GM23248 (cell line): ENCODE results near the gene TMEM217. TPM values are rescaled to one million over a fixed set of nuclear protein-coding genes. Genes with fewer than 3 reads are reported as not detected.
A peak's percentile ranks its signal among the peaks of the same experiment; 100 is the strongest.
"Not testable (repeated sequence)": the region's sequence is repeated elsewhere in the genome, so short reads cannot be mapped to it uniquely, and the experiment has no call there.

Experiments used
- DNase-seq: peaks from one replicate; pipeline ENCODE4 v3.0.0-alpha.2; 2015
- H2AFZ ChIP-seq: fragments of 200-600 bp; sonication (generic); 2 replicates; pipeline ENCODE4 v1.6.1; 2016; ENCODE audit warnings: antibody characterized with exemption
- H3F3A ChIP-seq: fragments of 200-600 bp; sonication (generic); 2 replicates; pipeline ENCODE4 v1.6.1; 2016; ENCODE audit warnings: mild to moderate bottlenecking, antibody characterized with exemption, mixed run types; ENCODE audit not compliant: insufficient read depth
- H3K27ac ChIP-seq: fragments of 200-600 bp; sonication (generic); 2 replicates; pipeline ENCODE4 v1.5.1; 2016; ENCODE audit warnings: mild to moderate bottlenecking
- H3K27me3 ChIP-seq: fragments of 200-600 bp; sonication (generic); replicated peaks from 2 replicates; pipeline ENCODE4 v1.6.1; 2016; ENCODE audit warnings: mild to moderate bottlenecking; ENCODE audit not compliant: insufficient read depth
- H3K36me3 ChIP-seq: fragments of 200-600 bp; sonication (generic); 2 replicates; pipeline ENCODE4 v1.6.1; 2016; ENCODE audit warnings: low read depth, mild to moderate bottlenecking
- H3K4me1 ChIP-seq: fragments of 200-600 bp; sonication (generic); 2 replicates; pipeline ENCODE4 v1.6.1; 2016; ENCODE audit warnings: mild to moderate bottlenecking; ENCODE audit not compliant: insufficient read depth
- H3K4me2 ChIP-seq: fragments of 200-600 bp; sonication (generic); one replicate; pipeline ENCODE4 v1.6.1; 2016; ENCODE audit warnings: mild to moderate bottlenecking; ENCODE audit not compliant: unreplicated experiment
- H3K4me3 ChIP-seq: fragments of 200-600 bp; sonication (generic); 2 replicates; pipeline ENCODE4 v1.5.1; 2016; ENCODE audit warnings: mild to moderate bottlenecking
- H3K79me2 ChIP-seq: fragments of 200-600 bp; sonication (generic); 2 replicates; pipeline ENCODE4 v1.6.1; 2016; ENCODE audit warnings: mild to moderate bottlenecking; ENCODE audit not compliant: insufficient read depth
- H3K9ac ChIP-seq: fragments of 200-600 bp; sonication (generic); 2 replicates; pipeline ENCODE4 v1.6.1; 2016; ENCODE audit warnings: mild to moderate bottlenecking
- H3K9me2 ChIP-seq: fragments of 200-600 bp; sonication (generic); 2 replicates; pipeline ENCODE4 v1.6.1; 2016; ENCODE audit warnings: mixed run types, mild to moderate bottlenecking, moderate library complexity; ENCODE audit not compliant: insufficient read depth
- H3K9me3 ChIP-seq: fragments of 200-600 bp; sonication (generic); one replicate; pipeline ENCODE4 v1.6.1; 2017; ENCODE audit warnings: low read depth
- H4K20me1 ChIP-seq: fragments of 200-600 bp; sonication (generic); 2 replicates; pipeline ENCODE4 v1.6.0; 2016; ENCODE audit not compliant: insufficient read depth
- EZH2 ChIP-seq: fragments of 200-600 bp; sonication (generic); IDR thresholded peaks from 2 replicates; pipeline ENCODE4 v1.6.1; 2018; ENCODE audit warnings: antibody characterized with exemption, mild to moderate bottlenecking; ENCODE audit not compliant: insufficient read depth, poor library complexity, severe bottlenecking
- EZH2phosphoT487 ChIP-seq: fragments of 200-600 bp; sonication (generic); IDR thresholded peaks from 2 replicates; pipeline ENCODE4 v1.6.1; 2018; ENCODE audit warnings: antibody characterized with exemption, moderate library complexity, mild to moderate bottlenecking, low read depth; ENCODE audit not compliant: insufficient read depth
- WGBS, 2 experiments: methylation state at CpG; one replicate each; pipeline ENCODE4 v1.1.6; 2015 to 2017; ENCODE audit warnings: low lambda C conversion rate in 2 of 2, low coverage in 1 of 2; ENCODE audit errors: missing lambda C conversion rate in 2 of 2; 5-methylcytosine and 5-hydroxymethylcytosine counted together
- in situ Hi-C: fragments of 300-500 bp; cut with MboI; formaldehyde crosslinking; loops from 2 replicates; pipeline ENCODE4 v1.15.0; 2020
- polyA plus RNA-seq: library from polyadenylated mRNA; unstranded; fragments of >200 nt; fragmentation: Nextera tagmentation; extraction: Ambion mirVana; gene quantifications from 2 replicates; pipeline ENCODE4 v1.2.1, GENCODE V29; 2016
- total RNA-seq: library from RNA; depleted of rRNA; stranded (reverse); fragments of >200 nt; shearing (Covaris generic); gene quantifications from 2 replicates; pipeline ENCODE4 v1.2.3, GENCODE V29; 2014

TMEM217 gene
- total and polyA plus RNA-seq, 2 experiments from 2014 or later = 1.2 to 6.5 TPM

DNA sequence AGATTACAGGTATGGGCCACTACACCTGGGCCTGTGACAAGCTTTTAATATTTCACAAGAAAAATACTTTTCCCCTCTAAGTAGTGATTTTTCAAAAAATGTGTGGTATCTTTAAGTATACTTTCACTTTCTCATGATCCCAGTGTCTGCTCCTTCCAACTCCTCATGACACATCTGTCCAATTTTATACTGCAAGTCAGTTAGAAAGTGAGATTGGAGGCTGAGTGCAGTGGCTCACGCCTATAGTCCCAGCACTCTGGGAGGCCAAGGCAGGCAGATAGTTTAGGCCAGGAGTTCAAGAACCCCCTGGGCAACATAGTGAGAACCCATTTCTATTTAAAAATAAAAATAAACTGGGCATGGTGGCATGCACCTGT lies 67.8 kb downstream of the TMEM217 start:
- no peak overlapping the region for H3K27ac ChIP-seq
- no peaks in the 10 kb centered on the region for H4K20me1 ChIP-seq
- no peaks in the 10 kb centered on the region for H3K4me1 ChIP-seq
- TF ChIP-seq EZH2phosphoT487 (no peak), EZH2 (no peak)
- no peaks in the 10 kb centered on the region for H3F3A ChIP-seq
- H3K9me3 ChIP-seq = no peaks in the 10 kb centered on the region
- no peak overlapping the region for H3K9ac ChIP-seq
- in situ Hi-C loops = no loop called here
- H3K27me3 ChIP-seq = no peaks in the 10 kb centered on the region
- no peaks in the 10 kb centered on the region for H3K79me2 ChIP-seq
- DNase-seq = peak; percentile 47
- H3K9me2 ChIP-seq = no peaks in the 10 kb centered on the region
- no peaks in the 10 kb centered on the region for H3K36me3 ChIP-seq
- peak overlapping the region; percentile 29 for H2AFZ ChIP-seq
- no peak overlapping the region for H3K4me2 ChIP-seq
- H3K4me3 ChIP-seq = no peak overlapping the region
- 52 to 54% methylated on average over 1 of the region's 1 CpG for WGBS, 2 experiments

DNA sequence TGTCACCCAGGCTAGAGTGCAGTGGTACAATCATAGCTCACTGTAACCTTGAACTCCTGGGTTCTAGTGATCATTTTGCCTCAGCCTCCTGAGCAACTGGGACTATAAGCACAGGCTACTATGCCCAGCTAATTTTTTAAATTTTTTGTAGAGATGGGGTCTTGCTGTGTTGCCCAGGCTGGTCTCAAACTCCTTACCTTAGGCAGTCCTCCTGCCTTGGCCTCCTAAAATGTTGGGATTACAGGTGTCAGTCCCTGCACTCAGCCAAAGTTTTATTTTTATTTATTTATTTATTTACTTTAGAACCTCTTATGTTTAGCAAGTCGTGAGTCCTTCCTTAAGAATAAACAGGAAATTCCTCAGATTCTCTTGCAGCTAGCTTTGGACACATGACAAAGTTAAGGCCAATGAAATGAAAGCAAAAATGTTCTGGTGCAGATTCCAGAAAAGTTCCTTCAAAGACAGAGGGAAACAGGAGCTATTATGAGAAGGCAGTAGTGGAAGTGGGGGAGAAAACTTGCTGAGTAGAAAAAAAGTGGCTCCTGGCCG lies 68.9 kb downstream of the TMEM217 start:
- H3K27me3 ChIP-seq = no peaks in the 10 kb centered on the region
- H3K9me2 ChIP-seq = no peaks in the 10 kb centered on the region
- H3K27ac ChIP-seq = no peak overlapping the region
- no peak overlapping the region for H3K9ac ChIP-seq
- no peak for TF ChIP-seq EZH2phosphoT487
- H3K36me3 ChIP-seq = no peaks in the 10 kb centered on the region
- no peak overlapping the region for H3K4me3 ChIP-seq
- no peak for DNase-seq
- H3F3A ChIP-seq = no peaks in the 10 kb centered on the region
- in situ Hi-C loops = no loop called here
- no peak overlapping the region for H2AFZ ChIP-seq
- 58 to 63% methylated on average over 2 of the region's 2 CpGs for WGBS, 2 experiments
- no peaks in the 10 kb centered on the region for H3K9me3 ChIP-seq
- no peaks in the 10 kb centered on the region for H4K20me1 ChIP-seq
- H3K79me2 ChIP-seq = no peaks in the 10 kb centered on the region
- H3K4me2 ChIP-seq = no peak overlapping the region
- H3K4me1 ChIP-seq = no peaks in the 10 kb centered on the region

DNA sequence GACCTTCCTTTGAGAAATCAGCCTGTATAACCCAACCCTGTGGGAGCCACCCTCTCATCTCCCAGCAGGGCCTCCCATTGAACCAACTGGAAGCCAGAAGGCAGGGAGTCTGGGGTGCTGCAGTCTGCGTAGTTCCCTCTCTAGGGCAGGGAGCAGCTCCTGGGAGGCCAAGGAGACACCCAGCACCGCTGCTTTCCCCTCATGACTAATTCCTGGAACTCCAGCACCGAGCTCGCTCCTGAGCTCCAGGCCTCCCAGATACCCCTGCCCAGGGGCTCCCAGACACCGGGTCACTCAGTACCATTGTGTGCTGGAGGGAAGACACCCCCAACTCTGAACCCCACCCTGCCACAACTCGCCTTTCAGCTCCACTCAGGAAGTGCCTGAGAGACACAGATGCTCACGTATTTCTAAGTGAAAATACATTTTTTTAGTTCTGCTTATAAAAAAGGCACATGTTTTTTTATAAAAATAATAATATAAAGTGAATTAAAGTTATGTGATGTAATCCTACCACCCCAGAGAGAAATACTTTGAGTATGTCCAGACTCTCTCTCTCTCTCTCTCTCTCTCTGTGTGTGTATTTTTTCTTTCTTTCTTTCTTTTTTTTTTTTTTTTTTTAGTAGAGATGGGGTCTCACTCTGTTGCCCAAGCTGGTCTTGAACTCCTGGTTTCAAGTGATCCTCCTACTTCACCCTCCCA lies 70.5 kb downstream of the TMEM217 start:
- 86 to 90% methylated on average over 6 to 7 of the region's 7 CpGs for WGBS, 2 experiments
- no peak overlapping the region for H3K4me3 ChIP-seq
- TF ChIP-seq EZH2 = no peak

DNA sequence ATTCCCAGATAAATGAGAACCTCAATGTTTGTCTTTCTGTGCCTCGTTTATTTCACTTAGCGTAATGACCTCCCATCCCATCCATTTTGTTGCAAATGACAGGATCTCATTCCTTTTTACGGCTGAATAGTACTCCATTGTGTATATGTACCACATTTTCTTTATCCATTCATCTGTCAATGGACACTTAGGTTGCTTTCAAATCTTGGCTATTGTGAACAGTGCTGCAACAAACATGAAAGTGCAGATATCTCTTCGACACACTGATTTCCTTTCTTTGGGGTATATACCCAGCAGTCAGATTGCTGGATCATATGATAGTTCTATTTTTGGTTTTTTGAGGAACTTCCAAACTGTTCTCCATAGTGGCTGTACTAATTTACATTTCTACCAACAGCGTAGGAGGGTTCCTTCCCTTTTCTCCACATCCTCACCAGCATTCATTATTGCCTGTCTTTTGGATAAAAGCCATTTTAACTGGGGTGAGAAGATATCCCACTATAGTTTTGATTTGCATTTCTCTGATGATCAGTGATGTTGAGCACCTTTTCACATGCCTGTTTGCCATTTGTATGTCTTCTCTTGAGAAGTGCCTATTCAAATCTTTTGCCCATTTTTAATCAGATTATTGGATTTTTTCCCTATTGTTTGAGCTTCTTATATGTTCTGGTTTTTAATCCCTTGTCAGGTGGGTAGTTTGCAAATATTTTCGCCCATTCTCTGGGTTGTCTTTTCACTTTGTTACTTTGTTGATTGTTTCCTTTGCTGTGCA lies 71.8 kb downstream of the TMEM217 start:
- whole genome bisulfite sequencing, 2 experiments = 77 to 82% methylated on average over 6 of the region's 6 CpGs
- H3K36me3 ChIP-seq, H3K79me2 ChIP-seq, H3K9me2 ChIP-seq, H3K4me1 ChIP-seq, H3K27me3 ChIP-seq, H2AFZ ChIP-seq, H3K9ac ChIP-seq, H3F3A ChIP-seq, H3K27ac ChIP-seq, H3K4me3 ChIP-seq, H4K20me1 ChIP-seq, in situ Hi-C loops, H3K4me2 ChIP-seq, DNase-seq, H3K9me3 ChIP-seq: not testable (repeated sequence)

More for the DNA sequence above, 70.5 kb downstream of the TMEM217 start:
- in situ Hi-C loops = no loop called here
- H4K20me1 ChIP-seq = no peaks in the 10 kb centered on the region
- H3K27me3 ChIP-seq = no peaks in the 10 kb centered on the region
- no peak for DNase-seq
- H3F3A ChIP-seq = no peaks in the 10 kb centered on the region
- H2AFZ ChIP-seq = no peak overlapping the region
- H3K4me1 ChIP-seq = no peaks in the 10 kb centered on the region
- H3K4me2 ChIP-seq = no peak overlapping the region
- H3K9me2 ChIP-seq = no peaks in the 10 kb centered on the region
- H3K9ac ChIP-seq = no peak overlapping the region
- no peaks in the 10 kb centered on the region for H3K79me2 ChIP-seq
- H3K27ac ChIP-seq = no peak overlapping the region
- H3K36me3 ChIP-seq = no peaks in the 10 kb centered on the region
- no peaks in the 10 kb centered on the region for H3K9me3 ChIP-seq
